HepG2 (cell line): ENCODE data around the gene C1orf141. TPM values are rescaled to one million over a fixed set of nuclear protein-coding genes. Genes with fewer than 3 reads are reported as not detected.

Experiments used
- CBX5 ChIP-seq: sonication (generic); formaldehyde crosslinking; IDR thresholded peaks from 2 replicates; pipeline ENCODE4 v1.4.0; 2020; ENCODE audit warnings: missing genetic modification reagents, borderline replicate concordance
- ELF4 ChIP-seq: sonication (generic); formaldehyde crosslinking; IDR thresholded peaks from 2 replicates; pipeline ENCODE4 v1.5.0; 2020; ENCODE audit warnings: missing genetic modification reagents, mild to moderate bottlenecking, moderate library complexity, borderline replicate concordance
- JUNB ChIP-seq: sonication (generic); formaldehyde crosslinking; IDR thresholded peaks from 2 replicates; pipeline ENCODE4 v1.8.0; 2022; ENCODE audit warnings: missing genetic modification reagents, mild to moderate bottlenecking, borderline replicate concordance
- NRL ChIP-seq: sonication (generic); formaldehyde crosslinking; IDR thresholded peaks from 2 replicates; pipeline ENCODE4 v1.5.0; 2020; ENCODE audit warnings: missing genetic modification reagents, mild to moderate bottlenecking, moderate library complexity, borderline replicate concordance
- PPARG ChIP-seq: conservative IDR thresholded peaks from 2 replicates; pipeline ENCODE4 v1.6.1; 2016; ENCODE audit warnings: missing biosample characterization, missing genetic modification reagents
- TAF1 ChIP-seq: sonication (generic); formaldehyde crosslinking; IDR thresholded peaks from 2 replicates; pipeline ENCODE4 v1.4.0; 2020; ENCODE audit warnings: missing genetic modification reagents
- U2AF1 ChIP-seq: fragments of 200-400 bp; formaldehyde crosslinking; optimal IDR thresholded peaks from 2 replicates; pipeline ENCODE3; 2017; ENCODE audit warnings: mild to moderate bottlenecking, low read depth, low read length
- YEATS2 ChIP-seq: sonication (generic); formaldehyde crosslinking; IDR thresholded peaks from 2 replicates; pipeline ENCODE4 v1.4.0; 2020; ENCODE audit warnings: missing genetic modification reagents, borderline replicate concordance
- ZBTB7A ChIP-seq: sonication (generic); formaldehyde crosslinking; IDR thresholded peaks from 2 replicates; pipeline ENCODE4 v1.8.0; 2022; ENCODE audit warnings: mild to moderate bottlenecking, missing genetic modification reagents
- ZEB1 ChIP-seq: IDR thresholded peaks from 2 replicates; pipeline ENCODE4 v1.6.1; 2012; ENCODE audit warnings: mild to moderate bottlenecking, low read depth, inconsistent platforms; ENCODE audit not compliant: insufficient replicate concordance
- ZNF367 ChIP-seq: sonication (generic); formaldehyde crosslinking; IDR thresholded peaks from 2 replicates; pipeline ENCODE4 v1.4.0; 2020; ENCODE audit warnings: missing genetic modification reagents, borderline replicate concordance
- ZNF44 ChIP-seq: sonication (generic); formaldehyde crosslinking; IDR thresholded peaks from 2 replicates; pipeline ENCODE4 v1.5.1; 2020; ENCODE audit warnings: mild to moderate bottlenecking, missing genetic modification reagents
- ZNF782 ChIP-seq: sonication (generic); formaldehyde crosslinking; IDR thresholded peaks from 2 replicates; pipeline ENCODE4 v1.4.0; 2020; ENCODE audit warnings: missing genetic modification reagents, mild to moderate bottlenecking, borderline replicate concordance
- ZNF788 ChIP-seq: sonication (generic); formaldehyde crosslinking; IDR thresholded peaks from 2 replicates; pipeline ENCODE4 v1.5.0; 2020; ENCODE audit warnings: mild to moderate bottlenecking, missing genetic modification reagents, borderline replicate concordance
- ZNF839 ChIP-seq: sonication (generic); formaldehyde crosslinking; IDR thresholded peaks from 2 replicates; pipeline ENCODE4 v1.4.0; 2020; ENCODE audit warnings: missing genetic modification reagents, mild to moderate bottlenecking, borderline replicate concordance
- polyA plus RNA-seq, 8 experiments: library from polyadenylated mRNA; depleted of rRNA in 3 of 8; stranded (reverse) in 7 of 8; unstranded in 1 of 8; fragments of >200 nt; fragmentation: Illumina TruSeq in 4 of 8; extraction: Trizol in 4 of 8; gene quantifications; 2 replicates each; pipeline versions ENCODE4 v1.2.1 to v1.2.3, GENCODE V29; 2011 to 2016; ENCODE audit warnings: low read depth in 4 of 8, missing spikeins in 1 of 8, mixed read lengths in 1 of 8; ENCODE audit not compliant: insufficient read depth in 1 of 8
- total RNA-seq, 5 experiments: library from RNA; depleted of rRNA; stranded (reverse); fragments of >200 nt; fragmentation: Illumina TruSeq; extraction: Trizol; gene quantifications; 2 replicates each; pipeline ENCODE4 v1.2.3, GENCODE V29; 2016; ENCODE audit warnings: low read depth in 1 of 5
- TF ChIP-seq, protein P1 (sequence below): sonication (generic); formaldehyde crosslinking; IDR thresholded peaks from 2 replicates; pipeline ENCODE4 v1.5.0; 2020; ENCODE audit warnings: mild to moderate bottlenecking, missing genetic modification reagents
- TF ChIP-seq, protein P2 (sequence below): sonication (generic); formaldehyde crosslinking; IDR thresholded peaks from 2 replicates; pipeline ENCODE4 v1.8.1; 2023; ENCODE audit warnings: mild to moderate bottlenecking, missing genetic modification reagents
- TF ChIP-seq, protein P3 (sequence below): sonication (generic); formaldehyde crosslinking; IDR thresholded peaks from 2 replicates; pipeline ENCODE4 v1.5.0; 2020; ENCODE audit warnings: missing genetic modification reagents
- TF ChIP-seq, protein P4 (sequence below): sonication (generic); formaldehyde crosslinking; IDR thresholded peaks from 2 replicates; pipeline ENCODE4 v1.4.0; 2020; ENCODE audit warnings: missing genetic modification reagents, low read depth, mild to moderate bottlenecking, borderline replicate concordance
- TF ChIP-seq, protein P5 (sequence below): sonication (generic); formaldehyde crosslinking; IDR thresholded peaks from 2 replicates; pipeline ENCODE4 v1.8.1; 2022; ENCODE audit warnings: mild to moderate bottlenecking, missing genetic modification reagents

Gene C1orf141
- total and polyA plus RNA-seq, 2 of the 13 experiments (the other 11 are each of a cell fraction or from before 2014, with no cell fraction given): not detected

DNA sequence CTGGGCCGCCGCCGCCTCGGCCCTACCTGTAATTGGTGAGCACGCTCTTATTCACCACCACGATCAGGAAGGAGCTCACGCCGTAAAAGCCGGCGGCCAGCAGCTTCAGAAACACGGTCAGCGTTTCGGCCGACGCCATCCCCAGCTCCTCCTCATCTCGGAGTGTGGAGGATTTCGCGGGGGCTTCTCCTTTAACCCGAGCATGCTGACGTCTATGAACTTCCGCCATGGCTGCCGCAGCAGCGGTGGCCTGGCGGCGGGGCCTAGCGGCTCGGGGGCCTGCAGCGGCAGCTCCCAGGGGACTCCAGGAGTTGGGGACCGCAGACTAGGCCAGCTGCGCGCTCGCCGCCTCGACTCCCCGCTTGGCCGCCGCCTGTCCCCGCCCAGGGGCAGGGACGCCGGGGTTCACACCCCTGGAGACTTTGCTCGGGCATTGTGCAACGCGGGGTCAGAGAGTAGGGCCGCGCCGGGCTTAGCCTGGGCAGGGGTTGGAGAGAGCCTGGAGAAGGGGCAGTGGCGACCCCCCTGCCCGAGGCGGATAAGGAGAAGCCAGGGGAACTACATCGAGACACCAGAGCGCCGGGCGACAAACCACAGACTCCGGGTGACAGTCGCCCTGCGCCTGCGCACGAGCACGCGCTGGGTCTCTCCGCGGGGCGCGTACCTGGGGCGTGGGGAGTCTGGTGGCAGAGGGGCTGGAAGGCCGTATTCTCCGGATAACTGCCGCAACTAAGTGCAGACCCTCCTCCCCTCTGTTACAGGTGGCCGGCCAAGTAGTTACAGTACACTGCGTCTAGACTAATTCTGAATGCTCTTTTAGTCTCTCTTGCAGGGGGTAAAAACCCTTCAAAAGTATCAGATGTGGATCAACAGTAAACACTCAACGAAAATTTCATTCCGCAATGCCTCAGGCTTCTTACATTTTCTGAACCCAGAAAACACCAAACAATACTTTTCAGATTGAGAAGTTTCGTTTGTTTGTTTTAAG, 80.7 kb downstream of the C1orf141 start, which contains the start of gene SLC35D1 (continued):
- TF ChIP-seq, protein P1, sequence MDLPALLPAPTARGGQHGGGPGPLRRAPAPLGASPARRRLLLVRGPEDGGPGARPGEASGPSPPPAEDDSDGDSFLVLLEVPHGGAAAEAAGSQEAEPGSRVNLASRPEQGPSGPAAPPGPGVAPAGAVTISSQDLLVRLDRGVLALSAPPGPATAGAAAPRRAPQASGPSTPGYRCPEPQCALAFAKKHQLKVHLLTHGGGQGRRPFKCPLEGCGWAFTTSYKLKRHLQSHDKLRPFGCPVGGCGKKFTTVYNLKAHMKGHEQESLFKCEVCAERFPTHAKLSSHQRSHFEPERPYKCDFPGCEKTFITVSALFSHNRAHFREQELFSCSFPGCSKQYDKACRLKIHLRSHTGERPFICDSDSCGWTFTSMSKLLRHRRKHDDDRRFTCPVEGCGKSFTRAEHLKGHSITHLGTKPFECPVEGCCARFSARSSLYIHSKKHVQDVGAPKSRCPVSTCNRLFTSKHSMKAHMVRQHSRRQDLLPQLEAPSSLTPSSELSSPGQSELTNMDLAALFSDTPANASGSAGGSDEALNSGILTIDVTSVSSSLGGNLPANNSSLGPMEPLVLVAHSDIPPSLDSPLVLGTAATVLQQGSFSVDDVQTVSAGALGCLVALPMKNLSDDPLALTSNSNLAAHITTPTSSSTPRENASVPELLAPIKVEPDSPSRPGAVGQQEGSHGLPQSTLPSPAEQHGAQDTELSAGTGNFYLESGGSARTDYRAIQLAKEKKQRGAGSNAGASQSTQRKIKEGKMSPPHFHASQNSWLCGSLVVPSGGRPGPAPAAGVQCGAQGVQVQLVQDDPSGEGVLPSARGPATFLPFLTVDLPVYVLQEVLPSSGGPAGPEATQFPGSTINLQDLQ (CRISPR knock-in tag): no peak; the same call in 1 of the 2 replicates
- TF ChIP-seq ZNF788 (CRISPR knock-in tag): peak; percentile 95
- no peak for TF ChIP-seq PPARG (CRISPR knock-in tag)
- TF ChIP-seq NRL: no peak; the same call in none of the 2 replicates
- TF ChIP-seq U2AF1: peak; percentile 67
- peak; percentile 36; the same call in 1 of the 2 replicates for TF ChIP-seq ELF4 (CRISPR knock-in tag)
- 0 out of 2 replicates have a peak, but pooled peaks have one; percentile 28 for TF ChIP-seq JUNB (CRISPR knock-in tag)
- TF ChIP-seq, protein P2, sequence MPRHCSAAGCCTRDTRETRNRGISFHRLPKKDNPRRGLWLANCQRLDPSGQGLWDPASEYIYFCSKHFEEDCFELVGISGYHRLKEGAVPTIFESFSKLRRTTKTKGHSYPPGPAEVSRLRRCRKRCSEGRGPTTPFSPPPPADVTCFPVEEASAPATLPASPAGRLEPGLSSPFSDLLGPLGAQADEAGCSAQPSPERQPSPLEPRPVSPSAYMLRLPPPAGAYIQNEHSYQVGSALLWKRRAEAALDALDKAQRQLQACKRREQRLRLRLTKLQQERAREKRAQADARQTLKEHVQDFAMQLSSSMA (CRISPR knock-in tag): peak; percentile 84; the same call in 1 of the 2 replicates
- TF ChIP-seq, protein P3, sequence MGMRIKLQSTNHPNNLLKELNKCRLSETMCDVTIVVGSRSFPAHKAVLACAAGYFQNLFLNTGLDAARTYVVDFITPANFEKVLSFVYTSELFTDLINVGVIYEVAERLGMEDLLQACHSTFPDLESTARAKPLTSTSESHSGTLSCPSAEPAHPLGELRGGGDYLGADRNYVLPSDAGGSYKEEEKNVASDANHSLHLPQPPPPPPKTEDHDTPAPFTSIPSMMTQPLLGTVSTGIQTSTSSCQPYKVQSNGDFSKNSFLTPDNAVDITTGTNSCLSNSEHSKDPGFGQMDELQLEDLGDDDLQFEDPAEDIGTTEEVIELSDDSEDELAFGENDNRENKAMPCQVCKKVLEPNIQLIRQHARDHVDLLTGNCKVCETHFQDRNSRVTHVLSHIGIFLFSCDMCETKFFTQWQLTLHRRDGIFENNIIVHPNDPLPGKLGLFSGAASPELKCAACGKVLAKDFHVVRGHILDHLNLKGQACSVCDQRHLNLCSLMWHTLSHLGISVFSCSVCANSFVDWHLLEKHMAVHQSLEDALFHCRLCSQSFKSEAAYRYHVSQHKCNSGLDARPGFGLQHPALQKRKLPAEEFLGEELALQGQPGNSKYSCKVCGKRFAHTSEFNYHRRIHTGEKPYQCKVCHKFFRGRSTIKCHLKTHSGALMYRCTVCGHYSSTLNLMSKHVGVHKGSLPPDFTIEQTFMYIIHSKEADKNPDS (CRISPR knock-in tag): peak; percentile 52
- TF ChIP-seq, protein P4, sequence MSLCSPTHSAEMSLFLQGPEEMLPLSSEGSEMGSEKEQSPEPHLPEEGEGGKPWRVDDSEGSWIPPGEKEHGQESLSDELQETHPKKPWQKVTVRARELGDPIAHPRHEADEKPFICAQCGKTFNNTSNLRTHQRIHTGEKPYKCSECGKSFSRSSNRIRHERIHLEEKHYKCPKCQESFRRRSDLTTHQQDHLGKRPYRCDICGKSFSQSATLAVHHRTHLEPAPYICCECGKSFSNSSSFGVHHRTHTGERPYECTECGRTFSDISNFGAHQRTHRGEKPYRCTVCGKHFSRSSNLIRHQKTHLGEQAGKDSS: peak; percentile 18
- TF ChIP-seq TAF1 (CRISPR knock-in tag): peak; percentile 83
- no peak for TF ChIP-seq ZEB1
- peak; percentile 53; the same call in 1 of the 2 replicates for TF ChIP-seq ZNF782 (CRISPR knock-in tag)
- no peak for TF ChIP-seq ZNF839 (CRISPR knock-in tag)
- TF ChIP-seq ZNF367 (CRISPR knock-in tag): no peak
- peak; percentile 97 for TF ChIP-seq ZBTB7A (CRISPR knock-in tag)
- TF ChIP-seq CBX5: no peak; the same call in 1 of the 2 replicates
- TF ChIP-seq YEATS2 (CRISPR knock-in tag): no peak
- TF ChIP-seq, protein P5, sequence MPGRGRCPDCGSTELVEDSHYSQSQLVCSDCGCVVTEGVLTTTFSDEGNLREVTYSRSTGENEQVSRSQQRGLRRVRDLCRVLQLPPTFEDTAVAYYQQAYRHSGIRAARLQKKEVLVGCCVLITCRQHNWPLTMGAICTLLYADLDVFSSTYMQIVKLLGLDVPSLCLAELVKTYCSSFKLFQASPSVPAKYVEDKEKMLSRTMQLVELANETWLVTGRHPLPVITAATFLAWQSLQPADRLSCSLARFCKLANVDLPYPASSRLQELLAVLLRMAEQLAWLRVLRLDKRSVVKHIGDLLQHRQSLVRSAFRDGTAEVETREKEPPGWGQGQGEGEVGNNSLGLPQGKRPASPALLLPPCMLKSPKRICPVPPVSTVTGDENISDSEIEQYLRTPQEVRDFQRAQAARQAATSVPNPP (CRISPR knock-in tag): no peak
- TF ChIP-seq ZNF44: 0 out of 2 replicates have a peak, but pooled peaks have one; percentile 61
